ENCODE results near the gene USO1. TPM values are rescaled to one million over a fixed set of nuclear protein-coding genes. Genes with fewer than 3 reads are reported as not detected.

Gene USO1
- total RNA-seq, 4 donors from 2014 or later = 57.5 to 112 (median 80.1) TPM

GRCh38 chr4:75702919-75703411 lies 21.4 kb upstream of the USO1 start:
- TF ChIP-seq CTCF (IDR thresholded peaks at IDR 0.05; ENCODE audit: low read depth) = no peak

- TF ChIP-seq CTCF (IDR thresholded peaks at IDR 0.05; ENCODE audit: low read depth) = no peak
Measured at GRCh38 chr4:75705198-75705977, 19.0 kb upstream of the USO1 start.

- TF ChIP-seq CTCF (IDR thresholded peaks at IDR 0.05; ENCODE audit: low read depth) = no peak
Measured at GRCh38 chr4:75708218-75708691, 16.1 kb upstream of the USO1 start.

GRCh38 chr4:75710246-75710645 lies 14.1 kb upstream of the USO1 start:
- TF ChIP-seq CTCF (IDR thresholded peaks at IDR 0.05; ENCODE audit: low read depth) = no peak

GRCh38 chr4:75714011-75714410 lies 10.4 kb upstream of the USO1 start:
- no peak for TF ChIP-seq CTCF (IDR thresholded peaks at IDR 0.05; ENCODE audit: low read depth)

GRCh38 chr4:75714704-75715103 lies 9.7 kb upstream of the USO1 start:
- no peak for TF ChIP-seq CTCF (IDR thresholded peaks at IDR 0.05; ENCODE audit: low read depth)

- TF ChIP-seq CTCF (IDR thresholded peaks at IDR 0.05; ENCODE audit: low read depth) = no peak
Measured at GRCh38 chr4:75715105-75715799, 9.1 kb upstream of the USO1 start.

Measured in subcutaneous adipose tissue (tissue), 4 donors.